ENCODE data around the gene ENPP3. TPM values are rescaled to one million over a fixed set of nuclear protein-coding genes. Genes with fewer than 3 reads are reported as not detected.

The ENPP3 gene
- total RNA-seq, 1 experiment from 2014 or later: 0.15 TPM

DNA sequence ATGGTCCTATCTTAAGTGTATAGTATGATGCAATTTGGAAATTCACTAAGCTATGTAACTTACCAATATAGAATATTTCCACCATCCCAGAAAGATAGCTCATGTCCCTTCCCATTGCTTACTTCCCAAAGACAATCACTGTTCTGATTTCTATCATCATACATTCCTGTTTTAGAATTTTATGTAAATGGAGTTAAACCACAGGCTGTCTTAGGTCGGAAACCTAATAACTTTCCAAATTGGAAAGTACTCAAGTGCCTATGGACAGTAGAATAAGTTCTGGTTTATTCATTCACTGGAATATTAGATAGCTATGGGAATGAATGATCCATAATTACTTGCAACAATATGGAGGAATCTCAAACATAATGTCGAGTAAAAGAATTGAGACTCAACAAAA is 20.1 kb downstream of the ENPP3 start:
- Histone ChIP-seq H4K91ac (ENCODE audit: insufficient read length, low read depth, low read length) (no peak overlapping the region), H3K18ac (ENCODE audit: insufficient read length, low read depth, low read length) (no peak overlapping the region), H2BK12ac (ENCODE audit: insufficient read length, low read depth, low read length) (no peak overlapping the region), H2BK20ac (ENCODE audit: low read depth, low read length, poor library complexity, severe bottlenecking) (no peak overlapping the region), H2BK5ac (ENCODE audit: insufficient read length, low read length) (no peak overlapping the region), H3K56ac (ENCODE audit: insufficient read length, low read depth, low read length) (no peak overlapping the region), H3K14ac (ENCODE audit: insufficient read depth, low read length) (no peak overlapping the region), H3K4ac (ENCODE audit: low read depth, low read length) (no peak overlapping the region), H4K20me1 (ENCODE audit: control insufficient read depth, insufficient read depth, insufficient read length) (no peaks in the 10 kb centered on the region), H3K79me2 (ENCODE audit: insufficient read depth, low read length) (no peaks in the 10 kb centered on the region), H2BK15ac (ENCODE audit: low read depth, low read length) (no peak overlapping the region), H3T11ph (ENCODE audit: low read length) (no peak overlapping the region), H4K8ac (replicated peaks; ENCODE audit: insufficient read length, low read depth, low read length) (no peak overlapping the region), H2BK120ac (ENCODE audit: low read depth, low read length, poor library complexity, severe bottlenecking) (no peak overlapping the region), H3K4me2 (ENCODE audit: insufficient read depth, insufficient read length, low read length) (no peak overlapping the region), H3K27ac (ENCODE audit: insufficient read length, low read depth, low read length) (no peak overlapping the region), H2AFZ (ENCODE audit: low read length) (no peak overlapping the region), H3K9ac (ENCODE audit: extremely low read depth, insufficient read length, low read length) (no peak overlapping the region), H4K5ac (ENCODE audit: insufficient read length, low read depth, low read length) (no peak overlapping the region), H3K23me2 (ENCODE audit: insufficient read length, low read depth, low read length, poor library complexity, severe bottlenecking) (no peaks in the 10 kb centered on the region), H3K23ac (ENCODE audit: insufficient read length, low read depth, low read length) (no peak overlapping the region), H3K27me3 (ENCODE audit: insufficient read depth, low read length) (no peaks in the 10 kb centered on the region), H2AK5ac (ENCODE audit: insufficient read length, low read length) (no peak overlapping the region), H3K79me1 (ENCODE audit: insufficient read depth, low read depth, low read length, poor library complexity, severe bottlenecking) (no peaks in the 10 kb centered on the region), H3K9me3 (ENCODE audit: control insufficient read depth, low read depth, low read length) (no peaks in the 10 kb centered on the region), H3K4me1 (ENCODE audit: insufficient read depth, low read length) (no peaks in the 10 kb centered on the region; the same call in 1 of the 2 replicates)
- TF ChIP-seq, protein P1, sequence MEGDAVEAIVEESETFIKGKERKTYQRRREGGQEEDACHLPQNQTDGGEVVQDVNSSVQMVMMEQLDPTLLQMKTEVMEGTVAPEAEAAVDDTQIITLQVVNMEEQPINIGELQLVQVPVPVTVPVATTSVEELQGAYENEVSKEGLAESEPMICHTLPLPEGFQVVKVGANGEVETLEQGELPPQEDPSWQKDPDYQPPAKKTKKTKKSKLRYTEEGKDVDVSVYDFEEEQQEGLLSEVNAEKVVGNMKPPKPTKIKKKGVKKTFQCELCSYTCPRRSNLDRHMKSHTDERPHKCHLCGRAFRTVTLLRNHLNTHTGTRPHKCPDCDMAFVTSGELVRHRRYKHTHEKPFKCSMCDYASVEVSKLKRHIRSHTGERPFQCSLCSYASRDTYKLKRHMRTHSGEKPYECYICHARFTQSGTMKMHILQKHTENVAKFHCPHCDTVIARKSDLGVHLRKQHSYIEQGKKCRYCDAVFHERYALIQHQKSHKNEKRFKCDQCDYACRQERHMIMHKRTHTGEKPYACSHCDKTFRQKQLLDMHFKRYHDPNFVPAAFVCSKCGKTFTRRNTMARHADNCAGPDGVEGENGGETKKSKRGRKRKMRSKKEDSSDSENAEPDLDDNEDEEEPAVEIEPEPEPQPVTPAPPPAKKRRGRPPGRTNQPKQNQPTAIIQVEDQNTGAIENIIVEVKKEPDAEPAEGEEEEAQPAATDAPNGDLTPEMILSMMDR (conservative IDR thresholded peaks at IDR 0.05): no peak
- no peaks in the 10 kb centered on the region for H3K9me3 Mint-ChIP-seq
- no peaks in the 10 kb centered on the region for H3K36me3 Mint-ChIP-seq (ENCODE audit: insufficient read depth in 1 of 3, low read depth in 3 of 3)
- no peaks in the 10 kb centered on the region for H3K27me3 Mint-ChIP-seq (ENCODE audit: low read depth)
- H3K27ac Mint-ChIP-seq: no peak overlapping the region
- H3K4me1 Mint-ChIP-seq: no peaks in the 10 kb centered on the region; a peak in 1 of 4 replicates
- no peak overlapping the region for H3K4me3 Mint-ChIP-seq
- no peak for DNase-seq
- WGBS (ENCODE audit: extremely low coverage, insufficient read length, low lambda C conversion rate): no CpG with 5 or more reads among the region's 2 CpGs

Measured in H9 (cell line).